OCI-LY3 (cell line): Measurements from ENCODE around the gene ZAR1.

Source experiments
- H2AFZ ChIP-seq: fragments of 200-600, 300-600 bp; shearing (Covaris generic); 2 replicates; pipeline ENCODE4 v1.6.0; 2014; ENCODE audit warnings: antibody characterized with exemption, low read depth, low read length
- H3K27ac ChIP-seq: fragments of 200-600, 300-600 bp; sonication (generic); 2 replicates; pipeline ENCODE4 v1.5.1; 2014; ENCODE audit warnings: mild to moderate bottlenecking, low read length, moderate library complexity, mixed read lengths
- H3K27me3 ChIP-seq: fragments of 200-600, 300-600 bp; sonication (generic); 2 replicates; pipeline ENCODE4 v1.6.1; 2014; ENCODE audit warnings: low read depth, low read length, mixed read lengths
- H3K36me3 ChIP-seq: fragments of 200-600, 300-600 bp; sonication (generic); replicated peaks from 2 replicates; pipeline ENCODE3; 2014; ENCODE audit warnings: low read depth, low read length, mixed read lengths
- H3K4me1 ChIP-seq: fragments of 300-600, 200-600 bp; sonication (generic); 2 replicates; pipeline ENCODE4 v1.6.1; 2014; ENCODE audit warnings: low read length, mixed read lengths
- H3K4me2 ChIP-seq: fragments of 200-600, 300-600 bp; sonication (generic); 2 replicates; pipeline ENCODE4 v1.6.1; 2014; ENCODE audit warnings: low read length, mixed read lengths
- H3K4me3 ChIP-seq: fragments of 300-600, 200-600 bp; sonication (generic); 2 replicates; pipeline ENCODE4 v1.5.1; 2014; ENCODE audit warnings: antibody characterized with exemption, mild to moderate bottlenecking, low read length, moderate library complexity
- H3K79me2 ChIP-seq: fragments of 300-600, 200-600 bp; shearing (Covaris generic); 2 replicates; pipeline ENCODE4 v1.6.1; 2014; ENCODE audit warnings: mild to moderate bottlenecking, low read length, mixed read lengths
- H3K9ac ChIP-seq: fragments of 300-600, 200-600 bp; shearing (Covaris generic); 2 replicates; pipeline ENCODE4 v1.6.0; 2014; ENCODE audit warnings: mild to moderate bottlenecking, low read length, moderate library complexity
- H3K9me3 ChIP-seq: fragments of 200-600, 300-600 bp; shearing (Covaris generic); 2 replicates; pipeline ENCODE4 v1.6.1; 2014; ENCODE audit warnings: low read length, mixed read lengths; ENCODE audit not compliant: insufficient read depth
- H4K20me1 ChIP-seq: fragments of 200-600, 300-600 bp; sonication (generic); 2 replicates; pipeline ENCODE4 v1.6.1; 2016; ENCODE audit warnings: low read length, mixed read lengths; ENCODE audit not compliant: insufficient read depth
- EZH2phosphoT487 ChIP-seq: fragments of 200-600 bp; shearing (Covaris generic); IDR thresholded peaks from 2 replicates; pipeline ENCODE4 v1.6.1; 2018; ENCODE audit warnings: antibody characterized with exemption, mixed run types, low read depth
- TF ChIP-seq, protein P1 (sequence below): fragments of 200-600, 300-600 bp; sonication (generic); IDR thresholded peaks from 2 replicates; pipeline ENCODE4 v1.5.1; 2014; ENCODE audit warnings: antibody characterized with exemption, low read length, low read depth

The ZAR1 gene

DNA sequence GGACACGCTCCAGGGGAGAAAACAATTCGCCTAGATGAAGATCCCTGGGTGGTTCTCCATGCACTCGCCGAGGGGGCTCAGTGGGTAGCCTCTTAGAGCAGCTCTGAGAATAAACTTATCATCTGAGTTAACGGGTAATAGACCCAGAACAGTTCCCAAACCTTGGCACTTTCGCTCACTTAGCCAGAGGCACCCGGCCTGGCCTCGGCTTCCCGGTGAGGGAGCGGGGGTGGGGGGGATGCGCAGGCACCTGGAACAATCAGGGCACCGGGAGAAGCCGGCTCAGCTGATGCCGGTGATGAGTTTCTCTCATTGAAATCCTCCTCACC, 405 bp upstream of the ZAR1 start:
- Histone ChIP-seq H3K4me1 (no peaks in the 10 kb centered on the region), H3K27me3 (no peaks in the 10 kb centered on the region), H4K20me1 (no peaks in the 10 kb centered on the region), H3K36me3 (no peaks in the 10 kb centered on the region), H3K4me2 (no peak overlapping the region), H2AFZ (no peak overlapping the region), H3K9me3 (no peaks in the 10 kb centered on the region), H3K9ac (no peak overlapping the region), H3K4me3 (no peak overlapping the region), H3K27ac (no peak overlapping the region), H3K79me2 (no peaks in the 10 kb centered on the region)
- no peak for TF ChIP-seq EZH2phosphoT487
- TF ChIP-seq, protein P1, sequence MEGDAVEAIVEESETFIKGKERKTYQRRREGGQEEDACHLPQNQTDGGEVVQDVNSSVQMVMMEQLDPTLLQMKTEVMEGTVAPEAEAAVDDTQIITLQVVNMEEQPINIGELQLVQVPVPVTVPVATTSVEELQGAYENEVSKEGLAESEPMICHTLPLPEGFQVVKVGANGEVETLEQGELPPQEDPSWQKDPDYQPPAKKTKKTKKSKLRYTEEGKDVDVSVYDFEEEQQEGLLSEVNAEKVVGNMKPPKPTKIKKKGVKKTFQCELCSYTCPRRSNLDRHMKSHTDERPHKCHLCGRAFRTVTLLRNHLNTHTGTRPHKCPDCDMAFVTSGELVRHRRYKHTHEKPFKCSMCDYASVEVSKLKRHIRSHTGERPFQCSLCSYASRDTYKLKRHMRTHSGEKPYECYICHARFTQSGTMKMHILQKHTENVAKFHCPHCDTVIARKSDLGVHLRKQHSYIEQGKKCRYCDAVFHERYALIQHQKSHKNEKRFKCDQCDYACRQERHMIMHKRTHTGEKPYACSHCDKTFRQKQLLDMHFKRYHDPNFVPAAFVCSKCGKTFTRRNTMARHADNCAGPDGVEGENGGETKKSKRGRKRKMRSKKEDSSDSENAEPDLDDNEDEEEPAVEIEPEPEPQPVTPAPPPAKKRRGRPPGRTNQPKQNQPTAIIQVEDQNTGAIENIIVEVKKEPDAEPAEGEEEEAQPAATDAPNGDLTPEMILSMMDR = no peak

DNA sequence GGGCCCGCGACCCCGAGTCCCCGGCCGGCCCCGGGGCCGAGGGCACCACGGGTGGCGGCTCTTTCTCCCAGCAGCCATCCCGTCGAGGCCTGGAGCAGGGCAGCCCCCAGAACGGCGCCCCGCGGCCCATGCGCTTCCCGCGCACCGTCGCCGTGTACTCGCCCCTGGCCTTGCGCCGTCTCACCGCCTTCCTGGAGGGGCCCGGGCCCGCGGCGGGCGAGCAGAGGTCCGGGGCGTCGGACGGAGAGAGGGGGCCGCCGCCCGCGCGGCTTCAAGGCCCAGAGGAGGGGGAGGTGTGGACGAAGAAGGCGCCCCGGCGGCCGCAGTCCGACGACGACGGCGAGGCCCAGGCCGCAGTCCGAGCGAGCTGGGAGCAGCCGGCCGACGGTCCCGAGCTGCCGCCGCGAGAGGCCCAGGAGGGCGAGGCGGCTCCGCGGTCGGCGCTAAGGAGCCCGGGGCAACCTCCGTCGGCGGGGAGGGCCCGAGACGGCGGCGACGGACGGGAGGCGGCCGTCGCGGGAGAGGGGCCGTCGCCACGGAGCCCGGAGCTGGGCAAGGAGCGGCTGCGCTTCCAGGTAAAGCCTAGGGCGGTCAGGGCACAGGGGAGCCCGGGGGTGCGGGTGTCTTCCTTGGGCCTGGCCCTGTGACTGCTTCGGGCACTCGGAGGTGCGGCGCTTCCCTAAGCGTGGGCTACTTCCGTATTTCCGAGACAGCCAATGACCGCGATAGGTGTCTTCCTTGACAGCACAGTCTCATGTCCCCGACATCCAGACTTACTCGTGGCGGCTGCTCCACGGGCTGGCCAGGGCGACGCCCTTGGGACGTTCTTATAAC, 845 bp downstream of the ZAR1 start:
- Histone ChIP-seq H3K9me3 (no peaks in the 10 kb centered on the region), H4K20me1 (no peaks in the 10 kb centered on the region), H3K79me2 (no peaks in the 10 kb centered on the region), H3K27ac (no peak overlapping the region), H3K36me3 (no peaks in the 10 kb centered on the region), H3K9ac (no peak overlapping the region), H3K27me3 (no peaks in the 10 kb centered on the region), H3K4me2 (no peak overlapping the region), H3K4me1 (no peaks in the 10 kb centered on the region), H3K4me3 (no peak overlapping the region), H2AFZ (no peak overlapping the region)
- TF ChIP-seq, protein P1 = no peak
- no peak for TF ChIP-seq EZH2phosphoT487

DNA sequence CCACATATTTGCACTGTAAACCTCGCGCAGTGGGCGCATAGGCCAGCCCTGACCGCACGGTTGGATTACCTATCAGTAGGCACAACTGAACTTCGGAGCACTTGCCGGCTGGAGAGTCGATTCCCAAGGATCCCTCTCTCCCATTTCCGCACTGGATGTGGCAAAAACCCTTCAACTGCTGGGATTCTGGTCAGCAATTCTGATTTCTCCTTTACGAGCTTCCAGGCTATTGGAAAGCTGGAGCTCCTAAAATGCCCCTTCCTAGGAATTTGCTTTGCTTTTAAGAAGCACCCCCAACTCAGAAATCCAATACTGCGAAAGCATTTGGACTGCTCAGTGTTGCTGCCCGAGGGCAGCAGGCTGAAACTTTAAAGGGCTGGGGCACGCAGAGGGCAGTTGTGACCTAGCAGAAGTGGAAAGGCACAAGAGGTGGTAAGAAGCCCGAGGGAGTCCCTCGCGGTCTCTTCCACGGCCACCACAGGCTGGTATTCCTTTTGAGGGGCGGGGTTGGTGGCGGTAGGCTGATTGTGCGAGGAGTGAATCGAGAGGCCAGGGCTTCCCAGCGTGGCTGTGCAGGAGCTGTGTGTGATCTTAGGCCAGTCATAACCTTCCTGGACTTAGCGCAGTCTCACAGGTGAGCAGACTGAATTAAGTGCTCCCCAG, 1.6 kb downstream of the ZAR1 start:
- no peak for TF ChIP-seq EZH2phosphoT487
- TF ChIP-seq, protein P1 = no peak
- H3K4me3 ChIP-seq = no peak overlapping the region
- no peaks in the 10 kb centered on the region for H3K79me2 ChIP-seq
- no peak overlapping the region for H3K9ac ChIP-seq
- H3K27me3 ChIP-seq = no peaks in the 10 kb centered on the region
- H3K36me3 ChIP-seq = no peaks in the 10 kb centered on the region
- H3K27ac ChIP-seq = no peak overlapping the region
- H2AFZ ChIP-seq = no peak overlapping the region
- H3K4me2 ChIP-seq = no peak overlapping the region
- H4K20me1 ChIP-seq = no peaks in the 10 kb centered on the region
- H3K4me1 ChIP-seq = no peaks in the 10 kb centered on the region
- no peaks in the 10 kb centered on the region for H3K9me3 ChIP-seq

DNA sequence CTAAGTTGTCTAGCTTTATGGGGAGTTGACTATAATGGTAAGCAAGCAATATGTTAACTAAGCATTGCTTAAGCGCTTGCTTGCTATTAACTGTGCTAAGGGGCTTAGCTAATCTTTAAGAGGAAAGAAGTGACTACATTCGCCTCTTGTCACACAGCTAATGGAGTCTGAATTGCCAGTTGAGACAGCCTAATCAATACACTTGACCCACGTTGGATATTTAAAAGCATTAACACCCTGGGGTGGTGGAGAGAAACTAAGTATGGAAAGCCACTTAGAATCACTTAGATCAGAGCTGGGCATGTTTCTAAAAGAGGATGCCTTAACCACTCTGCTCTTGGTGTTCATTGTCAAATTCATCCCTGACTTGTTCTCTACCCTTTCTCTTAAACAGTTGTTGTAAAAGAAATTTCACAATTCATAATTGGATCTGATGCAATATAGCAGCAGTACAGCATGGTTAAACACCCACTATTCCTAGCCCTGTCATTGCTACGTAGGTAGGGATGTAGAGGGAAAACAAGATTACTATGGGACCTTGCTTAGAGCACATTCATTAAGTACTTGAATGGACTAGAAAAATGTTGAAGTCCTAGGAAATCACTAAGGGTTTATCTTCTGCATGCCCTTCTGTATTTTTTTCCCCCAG, 3.5 kb downstream of the ZAR1 start:
- Histone ChIP-seq H3K79me2 (no peaks in the 10 kb centered on the region), H4K20me1 (no peaks in the 10 kb centered on the region), H3K4me3 (no peak overlapping the region), H2AFZ (no peak overlapping the region), H3K27me3 (no peaks in the 10 kb centered on the region), H3K4me2 (no peak overlapping the region), H3K36me3 (peaks cover 5% of the 10 kb centered on the region), H3K27ac (no peak overlapping the region), H3K4me1 (peaks cover 10% of the 10 kb centered on the region), H3K9me3 (no peaks in the 10 kb centered on the region), H3K9ac (no peak overlapping the region)
- no peak for TF ChIP-seq EZH2phosphoT487
- TF ChIP-seq, protein P1 = no peak
